Frontal cortex (tissue), 4 donors: ENCODE results near the gene INMT. TPM values are rescaled to one million over a fixed set of nuclear protein-coding genes. Genes with fewer than 3 reads are reported as not detected.

Source experiments
- DNase-seq, 2 donors: peaks; one replicate each; pipeline ENCODE4 v3.0.0; 2012; ENCODE audit warnings: low spot score in 2 of 2
- FAIRE-seq: peaks from 2 replicates; lab custom pipeline; 2012; peaks lifted over from hg19 to GRCh38; lab: Jason Lieb, UNC
- total RNA-seq: library from RNA; depleted of rRNA; stranded (reverse); fragments of >200 nt; gene quantifications from one replicate; pipeline ENCODE4 v1.2.3, GENCODE V29; 2014
- donor health status: control.
- donor health status: control.
- donor health status: control.

INMT gene
- total RNA-seq, 1 donor from 2014 or later = 0.41 TPM

GRCh38 chr7:30727061-30727945 is 24.6 kb upstream of the INMT start:
- FAIRE-seq (no peak), DNase-seq (no peak)

GRCh38 chr7:30728591-30729100 is 23.3 kb upstream of the INMT start:
- no peak for DNase-seq
- no peak for FAIRE-seq

GRCh38 chr7:30729642-30730041 is 22.3 kb upstream of the INMT start:
- no peak for FAIRE-seq
- no peak for DNase-seq

GRCh38 chr7:30730097-30730496 is 21.8 kb upstream of the INMT start:
- DNase-seq = no peak
- no peak for FAIRE-seq

- DNase-seq = no peak
- FAIRE-seq = no peak
Measured at GRCh38 chr7:30730996-30731395, 20.9 kb upstream of the INMT start.

- DNase-seq (no peak), FAIRE-seq (no peak)
Measured at GRCh38 chr7:30731581-30731980, 20.4 kb upstream of the INMT start.

GRCh38 chr7:30732606-30733005 is 19.3 kb upstream of the INMT start:
- DNase-seq = no peak
- no peak for FAIRE-seq

GRCh38 chr7:30733216-30733615 is 18.7 kb upstream of the INMT start:
- no peak for FAIRE-seq
- no peak for DNase-seq

GRCh38 chr7:30733691-30734090 is 18.2 kb upstream of the INMT start:
- FAIRE-seq = no peak
- no peak for DNase-seq

GRCh38 chr7:30734497-30734896 is 17.4 kb upstream of the INMT start:
- DNase-seq (no peak), FAIRE-seq (no peak)

- no peak for FAIRE-seq
Measured at GRCh38 chr7:30735631-30736030, 16.3 kb upstream of the INMT start.

GRCh38 chr7:30736291-30736690 is 15.6 kb upstream of the INMT start:
- FAIRE-seq = no peak
- DNase-seq = no peak

More at GRCh38 chr7:30735631-30736030, 16.3 kb upstream of the INMT start:
- no peak for DNase-seq

GRCh38 chr7:30738026-30738915 is 13.7 kb upstream of the INMT start:
- DNase-seq (no peak), FAIRE-seq (no peak)

GRCh38 chr7:30739691-30740090 is 12.2 kb upstream of the INMT start:
- FAIRE-seq = no peak
- no peak for DNase-seq

- peak; percentile 61 to 87 for DNase-seq
- no peak for FAIRE-seq
Measured at GRCh38 chr7:30740417-30741181, 11.3 kb upstream of the INMT start.

- no peak for FAIRE-seq
- DNase-seq = no peak
Measured at GRCh38 chr7:30741289-30741688, 10.6 kb upstream of the INMT start.

- DNase-seq (no peak), FAIRE-seq (no peak)
Measured at GRCh38 chr7:30743371-30744074, 8.4 kb upstream of the INMT start.

- DNase-seq (no peak), FAIRE-seq (no peak)
Measured at GRCh38 chr7:30744075-30744417, 7.9 kb upstream of the INMT start.

- DNase-seq = no peak
Measured at GRCh38 chr7:30745261-30745941, 6.5 kb upstream of the INMT start.

More at GRCh38 chr7:30745261-30745941, 6.5 kb upstream of the INMT start:
- no peak for FAIRE-seq
